ENCODE measurements around the gene TPM4.
"Not testable (repeated sequence)": the region's sequence is repeated elsewhere in the genome, so short reads cannot be mapped to it uniquely, and the experiment has no call there.

Gene TPM4

GRCh38 chr19:16074488-16075365 is 1.6 kb upstream of the TPM4 start:
- no peak for DNase-seq

GRCh38 chr19:16075430-16076153 is 703 bp upstream of the TPM4 start:
- no peak for DNase-seq

- no peak for DNase-seq
Observed at GRCh38 chr19:16076958-16077611, 790 bp downstream of the TPM4 start.

- DNase-seq = no peak
Observed at GRCh38 chr19:16077984-16078758, 1.9 kb downstream of the TPM4 start.

- peak; percentile 83 for DNase-seq
Observed at GRCh38 chr19:16078759-16079707, 2.7 kb downstream of the TPM4 start.

GRCh38 chr19:16084067-16084685 is 7.9 kb downstream of the TPM4 start:
- DNase-seq = no peak

GRCh38 chr19:16085115-16085514 is 8.8 kb downstream of the TPM4 start:
- DNase-seq = no peak

- DNase-seq = not testable (repeated sequence)
Observed at GRCh38 chr19:16087404-16087803, 11.1 kb downstream of the TPM4 start.

GRCh38 chr19:16087940-16088339 is 11.6 kb downstream of the TPM4 start:
- no peak for DNase-seq

GRCh38 chr19:16088351-16089009 is 12.2 kb downstream of the TPM4 start:
- DNase-seq = no peak

GRCh38 chr19:16089010-16089846 is 12.9 kb downstream of the TPM4 start:
- DNase-seq = no peak

GRCh38 chr19:16091546-16092475 is 15.5 kb downstream of the TPM4 start:
- DNase-seq = no peak

GRCh38 chr19:16094360-16095070 is 18.2 kb downstream of the TPM4 start:
- DNase-seq = no peak

- no peak for DNase-seq
Observed at GRCh38 chr19:16095071-16095571, 18.8 kb downstream of the TPM4 start.

GRCh38 chr19:16096280-16096855 is 20.1 kb downstream of the TPM4 start:
- DNase-seq = no peak

- no peak for DNase-seq
Observed at GRCh38 chr19:16098416-16098768, 22.1 kb downstream of the TPM4 start.

GRCh38 chr19:16098821-16099220 is 22.5 kb downstream of the TPM4 start:
- no peak for DNase-seq

Data from CD4-positive, alpha-beta T cell treated with Interleukin-15 for 1 hour (primary cell).